ENCODE data around the gene KCNAB1.

DNA sequence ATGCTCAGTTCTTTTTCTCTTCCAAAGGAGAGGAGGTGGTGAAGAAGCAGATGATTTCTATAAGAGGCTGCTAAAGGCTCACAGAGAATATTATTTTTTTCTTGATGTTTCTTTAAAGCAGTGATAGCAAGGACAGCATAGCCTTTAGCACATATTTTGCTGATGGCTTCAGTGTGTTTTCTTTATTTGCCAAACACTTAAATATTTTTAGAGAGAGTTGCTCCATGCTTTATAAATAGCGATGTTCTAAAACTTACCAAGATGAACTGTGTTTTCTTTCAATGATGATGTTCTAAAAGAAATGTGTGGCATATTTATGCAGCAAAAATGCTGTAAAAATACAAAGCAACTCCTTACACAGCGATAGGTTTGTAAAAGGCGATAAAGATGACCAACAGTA lies 11.8 kb upstream of the KCNAB1 start:
- no peak for TF ChIP-seq ZNF274 (IDR thresholded peaks at IDR 0.05; ENCODE audit: low read depth, low read length)
- TF ChIP-seq YY1 (IDR thresholded peaks at IDR 0.05; ENCODE audit: insufficient read depth, insufficient read length) = no peak

Measured in NT2/D1 (cell line).